ENCODE measurements around the gene SPINK1.

SPINK1 gene

DNA sequence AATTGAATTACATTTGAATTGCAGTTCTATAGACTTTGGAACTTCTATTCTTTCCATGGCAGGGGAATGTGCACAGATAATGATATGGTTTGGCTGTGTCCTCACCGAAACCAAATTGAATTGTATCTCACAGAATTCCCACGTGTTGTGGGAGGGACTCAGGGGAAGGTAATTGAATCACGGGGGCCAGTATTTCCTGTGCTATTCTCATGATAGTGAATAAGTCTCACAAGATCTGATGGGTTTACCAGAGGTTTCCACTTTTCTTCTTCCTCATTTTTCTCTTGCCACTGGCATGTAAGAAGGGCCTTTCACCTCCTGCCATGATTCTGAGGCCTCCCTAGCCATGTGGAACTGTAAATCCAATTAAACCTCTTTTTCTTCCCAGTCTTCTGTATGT, 28.3 kb downstream of the SPINK1 start:
- peak in 1 of 2 donors; percentile 9 for DNase-seq

DNA sequence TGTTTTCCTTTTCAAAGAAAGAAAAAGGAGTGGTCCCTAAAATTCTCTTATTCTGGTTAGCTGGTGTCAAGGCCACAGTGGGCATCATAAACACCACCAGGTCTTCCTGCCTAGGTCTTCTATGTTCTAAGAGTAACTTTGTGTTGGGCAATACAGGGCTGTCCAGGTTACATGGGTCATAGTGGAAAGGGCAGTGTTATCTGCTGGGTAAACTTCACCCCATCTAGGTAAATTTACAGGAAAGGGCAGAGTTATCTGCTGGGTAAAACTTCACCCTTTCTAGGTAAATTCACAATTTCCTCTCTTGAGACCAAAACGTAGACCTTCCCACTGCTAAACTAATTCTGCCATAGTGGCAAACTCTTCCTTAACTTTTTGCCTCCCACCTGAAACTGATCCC, 30.0 kb downstream of the SPINK1 start:
- no peak for DNase-seq

DNA sequence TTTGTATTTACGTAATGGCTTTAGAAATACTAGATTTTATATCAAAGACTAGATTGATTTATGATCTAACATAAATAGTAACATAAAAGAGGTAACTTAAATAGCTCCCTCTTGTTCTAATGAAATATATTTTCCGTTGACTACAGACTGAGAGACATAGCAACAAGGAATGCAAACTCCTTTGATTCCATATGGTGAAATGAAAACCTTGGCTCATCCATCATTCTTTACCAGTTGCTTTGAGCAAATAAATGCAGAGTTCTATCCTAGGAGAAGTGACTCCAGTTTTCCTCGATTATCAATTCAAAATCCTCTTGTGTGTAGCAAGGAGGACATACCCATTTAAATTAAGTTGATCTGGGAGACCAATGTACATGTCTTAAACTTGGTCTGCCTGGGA, 31.0 kb downstream of the SPINK1 start:
- no peak for DNase-seq

DNA sequence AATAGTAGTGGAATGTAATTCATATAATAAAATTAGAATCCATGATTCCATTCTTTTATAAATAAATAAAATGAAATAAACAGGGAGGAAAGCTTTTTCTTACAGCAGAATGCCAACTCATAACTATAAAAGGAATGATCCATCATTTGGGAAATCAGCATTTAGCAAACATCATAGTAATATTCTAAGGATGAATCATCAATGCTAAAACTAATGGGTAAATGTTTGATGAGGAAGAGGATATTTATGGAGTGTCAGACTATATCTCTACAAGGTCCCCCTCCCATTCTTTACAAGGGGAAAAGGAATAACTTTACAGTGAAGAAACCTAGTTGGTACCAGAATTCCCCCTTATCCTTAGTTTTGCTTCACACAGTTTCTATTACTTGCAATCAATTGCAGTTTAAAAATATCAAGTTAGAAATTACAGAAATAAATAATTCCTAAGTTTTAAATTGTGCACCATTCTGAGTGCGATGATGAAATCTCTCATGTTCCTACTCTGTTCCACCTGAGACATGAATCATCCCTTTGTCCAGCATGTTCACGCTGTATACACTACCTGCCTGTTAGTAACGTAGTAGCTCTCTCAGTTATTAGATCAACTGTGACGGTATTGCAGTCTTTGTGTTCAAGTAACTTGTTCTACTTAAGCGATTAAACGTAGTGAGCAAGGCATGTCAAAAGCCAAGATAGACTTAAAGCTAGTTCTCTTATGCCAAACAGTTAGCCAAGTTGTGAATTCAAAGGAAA, 34.7 kb downstream of the SPINK1 start:
- DNase-seq, result no peak

DNA sequence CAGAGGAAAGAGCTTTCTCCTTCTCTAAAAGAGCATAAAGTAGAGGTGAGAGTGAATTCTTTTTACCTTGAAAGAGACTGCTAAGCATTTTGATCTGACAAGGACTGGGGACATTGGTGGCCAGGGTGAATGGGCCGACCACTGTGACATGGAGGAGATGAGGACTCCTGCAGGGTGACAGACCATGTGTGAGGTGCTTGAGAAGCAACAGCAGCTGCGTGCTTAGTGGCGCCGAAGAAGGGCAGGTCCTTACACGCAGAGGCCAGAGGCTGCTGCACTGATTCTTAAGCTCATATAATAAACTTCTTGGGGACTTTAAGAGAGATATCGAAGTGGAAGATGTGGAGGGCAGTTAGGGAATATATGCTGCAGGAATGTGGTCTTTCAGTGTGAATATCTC, 40.3 kb downstream of the SPINK1 start:
- no peak for DNase-seq

DNA sequence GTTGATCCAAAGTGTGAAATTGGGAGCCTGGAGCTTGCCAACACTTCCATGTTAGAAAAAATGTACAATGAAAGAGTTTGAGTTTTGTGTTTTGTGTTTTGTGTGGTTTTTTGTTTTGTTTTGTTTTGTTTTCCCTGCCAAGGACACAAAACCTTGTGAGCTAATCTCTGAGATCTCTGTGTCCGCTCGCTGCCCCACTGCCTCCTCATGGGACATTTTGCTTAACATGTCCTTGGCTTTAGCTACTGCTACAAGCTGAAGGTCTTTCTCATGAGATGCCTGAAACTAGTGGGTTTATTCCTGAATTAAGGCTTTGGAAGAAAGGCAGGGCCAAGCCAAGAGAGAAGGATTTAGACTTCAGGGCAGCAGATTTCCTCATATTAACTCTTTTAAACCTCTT, 41.7 kb downstream of the SPINK1 start:
- no peak for DNase-seq

DNA sequence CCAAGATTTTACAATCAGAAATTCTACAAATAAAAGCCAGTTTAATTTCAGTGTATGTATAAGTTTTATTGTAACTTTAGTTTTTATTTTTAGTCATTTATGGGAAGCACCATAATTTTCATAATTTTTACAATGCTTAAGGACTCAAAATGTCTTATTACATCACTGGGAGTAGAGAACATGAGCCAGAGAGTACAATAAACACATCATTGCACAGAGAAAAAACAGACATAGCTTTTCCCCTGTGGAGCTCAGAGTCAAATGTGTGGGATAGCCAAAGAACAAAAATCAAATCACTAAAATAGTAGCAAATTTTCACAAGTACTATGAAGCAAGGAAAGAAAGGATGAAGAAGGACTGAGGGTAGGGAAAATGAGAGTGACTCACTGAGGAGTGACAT, 43.4 kb downstream of the SPINK1 start:
- DNase-seq, result no peak

DNA sequence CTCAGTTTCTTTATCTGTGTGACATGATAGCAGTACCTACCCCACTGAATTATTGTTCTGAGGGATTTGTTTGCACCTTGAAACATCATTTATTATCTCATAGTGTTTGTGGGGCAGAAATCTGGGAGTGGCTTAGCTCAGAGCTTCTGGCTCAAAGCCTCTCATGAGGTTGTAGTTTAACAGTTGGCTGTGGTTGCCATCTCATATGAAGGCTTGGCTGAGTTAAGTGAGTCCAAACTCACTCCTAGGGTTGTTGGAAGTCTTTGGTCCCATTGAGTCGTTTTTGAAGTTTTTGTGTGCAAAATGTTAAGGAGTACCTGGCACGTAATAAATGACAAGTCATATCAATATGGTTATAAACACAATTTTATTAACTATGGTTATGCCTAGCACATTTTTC, 45.3 kb downstream of the SPINK1 start:
- no peak for DNase-seq

DNA sequence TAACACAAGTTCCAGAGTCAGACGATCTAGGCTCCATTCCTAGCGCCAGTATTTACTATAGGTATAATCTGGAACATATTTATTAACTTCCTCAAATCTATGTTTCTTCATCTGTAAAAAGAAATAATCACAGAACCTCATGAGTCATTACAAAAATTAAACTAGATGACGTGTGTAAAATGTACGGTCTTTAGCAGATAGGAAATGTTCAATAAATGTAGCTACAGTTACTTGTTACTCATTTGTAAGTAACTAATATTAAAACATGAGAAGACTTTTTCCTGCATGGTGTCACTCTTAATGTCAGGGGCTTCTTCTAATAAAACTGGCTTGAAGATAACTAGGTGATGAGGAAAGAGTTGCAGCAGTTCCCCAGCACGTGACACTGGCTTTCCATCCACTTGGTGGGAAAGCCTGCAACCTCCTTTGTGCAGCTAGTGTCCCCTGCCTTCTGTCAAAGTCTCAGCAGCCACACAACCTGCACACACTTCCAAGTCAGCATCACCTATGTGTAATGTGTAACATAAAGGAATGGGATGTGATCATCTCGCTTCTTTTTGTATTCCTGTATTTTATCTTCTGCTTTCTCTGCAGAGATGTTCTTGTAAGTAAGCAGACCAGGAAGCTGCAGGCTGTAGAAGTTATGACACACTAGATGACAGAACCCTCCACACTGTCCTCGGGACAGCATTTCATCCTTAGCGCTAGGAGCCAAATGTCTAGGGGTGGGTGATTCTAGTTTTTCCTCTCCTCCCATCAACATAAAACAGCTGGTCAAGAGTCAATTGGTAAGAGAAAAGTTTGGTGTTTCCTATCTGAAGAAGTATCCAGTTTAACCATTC, 47.1 kb downstream of the SPINK1 start:
- no peak for DNase-seq

DNA sequence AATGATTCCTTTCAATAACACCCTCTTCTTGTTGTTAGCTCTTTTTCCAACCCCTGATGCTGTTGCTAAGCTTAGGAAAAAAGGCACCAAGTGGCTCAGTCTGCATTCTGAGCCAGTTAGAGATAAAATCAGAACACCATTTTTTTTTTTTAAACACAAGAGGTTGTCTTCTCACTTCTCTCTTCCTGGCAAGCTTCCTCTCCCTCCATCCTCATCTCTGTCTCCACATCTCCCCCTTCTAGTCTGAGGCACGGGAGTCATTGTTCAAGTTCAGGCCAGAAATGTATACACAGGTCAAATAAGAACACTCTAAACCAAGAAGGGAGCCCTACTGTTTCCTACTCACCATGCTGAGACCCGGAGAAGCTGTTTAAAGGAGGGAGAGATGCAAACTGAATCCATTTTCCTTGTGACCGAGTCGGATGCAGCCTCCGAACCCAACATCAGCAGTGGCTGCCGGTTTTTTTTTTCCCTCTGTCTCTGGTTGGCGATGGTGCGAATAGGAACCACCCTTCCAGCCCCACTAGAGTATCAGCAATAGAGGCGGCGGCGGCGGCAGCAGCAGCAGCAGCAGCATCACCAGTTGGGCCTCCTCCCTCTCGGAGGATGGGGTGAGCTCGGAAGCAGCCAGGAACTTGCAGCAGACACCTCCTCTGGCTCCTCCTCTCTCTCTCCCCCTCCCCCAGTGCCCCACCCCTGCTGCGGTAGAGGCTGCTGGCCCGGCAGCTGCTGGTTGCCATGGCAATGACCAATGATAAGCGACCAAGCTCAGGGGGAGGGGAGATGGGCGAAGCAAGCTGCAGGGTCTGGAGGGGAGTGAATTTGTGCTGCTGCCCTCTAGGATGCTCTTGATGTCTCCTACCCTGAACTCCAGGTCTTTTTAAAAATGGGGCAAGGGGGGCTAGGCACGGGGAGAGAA, 49.1 kb downstream of the SPINK1 start, which contains the start of gene JAKMIP2:
Gene JAKMIP2, minus strand, starts transcription at position 619 of the 919 bp plus-strand sequence. CDS start 110,922 bp downstream, outside the sequence.
- peak; percentile 92 to 95 for DNase-seq

DNA sequence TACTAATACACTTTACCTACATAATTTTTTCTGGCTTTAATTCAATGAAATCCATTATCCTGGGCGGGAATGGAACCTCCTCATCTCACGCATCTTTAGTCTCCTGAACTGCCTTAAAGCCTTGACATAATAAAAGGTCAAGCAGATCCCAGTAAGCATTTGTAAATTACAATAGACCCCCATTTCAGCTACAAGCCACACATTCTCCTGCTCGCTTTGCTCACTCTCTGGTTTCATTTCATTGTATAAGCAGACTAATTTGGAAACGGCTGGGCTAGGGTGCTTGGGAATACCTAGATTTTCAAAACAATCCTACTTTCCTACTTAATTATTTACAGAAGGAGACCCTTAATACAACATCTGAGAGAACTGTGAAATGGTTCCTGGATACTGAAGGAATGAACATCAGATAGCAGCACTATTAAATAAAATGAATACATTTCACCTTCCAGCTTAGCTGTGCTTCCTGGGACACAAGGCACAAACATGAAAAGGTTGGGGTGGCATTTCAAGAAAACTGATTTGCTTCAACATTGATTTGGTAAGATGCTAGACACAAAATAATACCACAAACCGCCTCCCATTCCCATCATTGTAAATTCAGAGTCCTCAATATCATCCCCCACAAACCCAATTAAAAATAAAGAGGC, 50.4 kb downstream of the SPINK1 start:
- no peak for DNase-seq

DNA sequence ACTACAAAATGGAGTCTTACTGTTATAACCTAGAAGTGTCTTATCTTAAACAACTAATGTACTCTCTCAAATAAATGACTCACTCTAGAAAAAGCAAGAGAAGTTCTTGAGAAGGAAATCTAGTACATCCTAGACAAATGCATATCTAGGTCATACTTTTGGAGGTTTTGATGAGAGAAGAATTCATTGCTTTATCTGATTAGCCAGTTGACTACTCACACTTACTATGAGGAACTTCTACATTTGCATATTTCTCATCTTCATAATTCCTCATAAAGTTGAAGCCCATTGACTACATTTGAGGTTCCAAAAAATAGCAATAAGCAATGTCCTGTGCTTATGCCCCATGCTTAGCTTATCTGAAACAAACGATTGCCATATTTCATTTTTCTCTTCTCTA, 51.8 kb downstream of the SPINK1 start:
- DNase-seq, result no peak

DNA sequence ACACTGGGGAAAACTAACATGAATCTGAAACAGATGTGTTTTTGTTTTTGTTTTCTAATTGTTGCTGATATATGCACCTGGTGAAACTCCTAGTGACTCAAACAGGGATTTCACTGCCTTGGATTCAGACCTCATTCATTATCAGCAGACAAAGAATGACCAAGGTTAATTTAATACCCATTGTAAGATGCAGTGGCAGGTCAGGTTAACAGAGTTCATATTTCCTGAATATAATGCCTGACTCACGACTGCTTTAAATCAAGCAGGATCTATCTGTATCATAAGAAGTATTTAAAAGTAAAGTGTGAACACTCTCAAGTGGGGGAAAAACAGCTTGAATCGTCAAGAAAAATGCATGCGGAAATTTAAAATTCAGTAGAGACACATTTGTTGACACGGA, 54.5 kb downstream of the SPINK1 start:
- DNase-seq, result no peak

Data from CD4-positive, alpha-beta T cell treated with Interleukin-1 beta for 1 hour (primary cell).